GM19438 (cell line): ENCODE data around the gene ADAMTS2.

Source experiments
- ATAC-seq: cut with Tn5 transposase; IDR thresholded peaks from one replicate; pipeline ENCODE4 v1.9.1; 2021; ENCODE audit warnings: low read depth; ENCODE audit not compliant: unreplicated experiment

Gene ADAMTS2

GRCh38 chr5:179345433-179346321 is at the start of gene ADAMTS2:
ADAMTS2 (minus strand) TSS chr5:179345461; CDS start chr5:179345328, 133 bp downstream.
- ATAC-seq = no peak

DNA sequence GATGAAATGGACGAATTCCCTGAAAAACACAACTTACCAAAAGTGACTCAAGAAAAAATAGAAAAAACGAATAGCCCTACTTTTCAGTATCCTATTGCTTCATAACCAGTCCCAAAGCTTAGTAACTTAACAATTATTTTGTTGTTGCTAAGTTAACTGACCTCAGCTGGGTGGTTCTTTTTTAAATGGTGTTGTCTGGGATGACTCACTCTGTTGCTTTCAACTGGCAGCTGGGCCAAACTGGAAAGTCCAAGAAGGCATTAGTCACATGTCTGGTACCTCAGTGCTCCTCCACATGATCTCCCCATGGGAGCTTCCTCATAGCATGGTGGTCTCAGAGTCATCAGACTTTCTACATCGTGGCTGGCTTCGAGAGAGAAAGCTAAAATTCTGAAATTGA is 47.8 kb upstream of the ADAMTS2 start:
- ATAC-seq = no peak

GRCh38 chr5:179387151-179388110 is 42.2 kb upstream of the ADAMTS2 start:
- ATAC-seq = no peak

DNA sequence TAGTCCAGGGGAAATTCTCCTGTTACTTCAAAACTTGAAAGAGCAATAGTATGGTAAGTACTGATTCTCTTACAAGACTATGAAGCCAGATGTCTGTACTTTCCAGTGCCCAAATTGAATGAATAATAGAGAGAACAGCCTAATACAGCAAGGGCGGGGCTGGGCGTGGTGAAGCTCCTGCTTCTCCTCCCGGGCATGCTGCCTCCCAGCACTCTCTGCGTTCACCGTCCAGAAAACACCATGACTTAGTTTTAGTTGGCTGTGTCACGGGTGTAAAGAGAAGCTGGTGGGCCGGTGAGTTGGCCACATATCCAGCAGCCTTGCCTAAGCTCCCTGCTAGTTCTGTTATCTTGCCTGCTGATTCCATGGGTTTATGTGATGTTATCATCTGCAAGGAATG is 40.7 kb upstream of the ADAMTS2 start:
- no peak for ATAC-seq

- ATAC-seq = no peak
Measured at GRCh38 chr5:179382486-179382885, 37.2 kb upstream of the ADAMTS2 start.

DNA sequence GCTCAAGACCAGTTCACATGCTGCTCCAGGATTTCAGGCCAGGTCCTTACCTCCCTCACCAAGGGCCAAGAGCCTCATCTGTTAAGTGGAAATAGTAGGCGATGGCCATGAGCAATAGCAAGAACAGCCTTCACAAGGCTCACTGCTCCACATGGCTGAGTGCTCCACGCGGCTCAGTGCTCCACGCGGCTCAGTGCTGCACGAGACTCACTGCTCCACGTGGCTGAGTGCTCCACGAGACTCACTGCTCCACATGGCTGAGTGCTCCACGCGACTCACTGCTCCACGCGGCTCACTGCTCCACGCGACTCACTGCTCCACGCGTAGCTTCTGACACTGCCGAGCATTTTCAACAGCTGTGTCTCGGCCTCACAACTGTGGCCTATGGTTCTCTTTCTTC is 36.4 kb upstream of the ADAMTS2 start:
- ATAC-seq = no peak

DNA sequence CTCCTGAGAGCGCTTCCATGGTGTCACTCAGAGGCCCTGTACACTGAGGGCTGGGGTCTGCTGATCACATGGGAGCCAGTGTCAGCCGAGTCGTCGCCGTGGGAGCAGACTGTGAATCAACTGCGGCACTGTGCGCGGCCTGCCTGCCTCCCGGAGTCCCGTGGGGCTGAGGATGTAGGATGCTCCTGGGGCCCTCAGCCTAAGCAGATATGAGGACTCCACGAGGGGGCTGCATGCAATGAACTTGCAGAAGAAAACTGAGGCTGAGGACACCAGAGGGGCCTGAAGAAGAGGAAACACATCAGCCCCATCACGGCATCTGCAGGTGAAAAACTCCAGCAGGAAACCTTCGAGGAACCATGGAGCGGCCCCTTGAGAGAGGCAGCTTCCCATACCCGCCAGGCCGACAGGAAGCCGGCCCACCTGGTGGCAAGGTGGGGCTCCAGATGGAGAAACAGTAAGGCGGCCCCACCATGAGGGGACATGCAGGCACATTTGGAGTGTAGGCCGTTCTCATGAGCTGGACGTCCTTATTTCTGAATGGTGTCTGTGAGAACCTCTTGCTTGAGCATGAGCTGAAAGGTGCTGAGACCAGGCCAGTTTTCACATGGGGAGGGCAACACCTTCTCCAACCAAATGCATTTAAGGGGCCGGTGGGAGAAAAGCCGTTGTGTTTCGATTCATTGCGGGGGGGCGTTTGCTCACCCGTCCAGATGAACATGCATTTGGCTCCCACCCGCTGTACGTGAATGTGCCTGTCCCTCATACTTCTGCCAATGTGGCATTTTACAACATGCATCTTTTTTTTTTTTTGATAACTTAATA is 35.2 kb upstream of the ADAMTS2 start:
- ATAC-seq = no peak

DNA sequence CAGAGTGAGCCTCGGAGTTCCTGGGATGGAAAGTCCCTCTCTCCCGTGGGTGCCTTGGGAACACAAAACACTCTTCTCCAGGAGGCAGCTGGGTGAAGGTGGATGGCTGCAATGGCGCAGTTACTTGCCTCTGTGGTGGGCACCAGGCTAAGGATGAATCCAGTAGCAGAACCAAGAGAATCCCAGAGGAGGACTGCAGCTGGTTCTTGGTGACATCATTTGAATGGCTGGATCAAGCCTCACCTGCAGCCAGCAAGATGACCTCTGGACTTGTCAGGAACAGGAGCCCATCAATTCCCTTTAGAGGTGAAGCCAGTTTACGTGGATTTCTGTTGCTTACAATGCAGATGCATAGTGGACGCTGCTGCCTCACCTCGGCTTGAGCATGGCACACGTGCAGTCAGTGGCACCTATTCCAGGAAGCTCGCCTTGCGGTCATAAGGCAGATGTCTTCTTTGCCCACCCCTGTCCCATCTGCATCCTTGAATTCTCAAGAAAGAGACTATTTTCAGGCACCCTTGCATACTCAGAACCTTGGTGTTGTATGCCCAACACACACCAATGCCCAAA is 34.1 kb upstream of the ADAMTS2 start:
- no peak for ATAC-seq

GRCh38 chr5:179378441-179379271 is 33.4 kb upstream of the ADAMTS2 start:
- no peak for ATAC-seq

DNA sequence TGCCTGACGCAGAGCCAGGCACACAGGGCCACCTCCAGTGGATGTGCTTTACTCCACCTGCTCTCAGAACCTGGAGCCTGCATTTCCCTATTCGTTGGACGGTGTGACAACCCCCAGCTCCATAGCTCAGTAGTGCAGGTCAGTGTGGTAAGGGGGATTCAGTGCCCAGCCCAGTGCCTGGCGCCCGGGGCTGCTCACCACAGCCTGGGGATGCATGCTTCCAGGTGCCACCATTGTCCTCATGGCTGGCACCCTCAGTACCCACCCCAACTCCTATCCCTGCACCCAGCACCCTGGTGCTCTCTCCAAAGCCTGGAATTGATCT is 32.8 kb upstream of the ADAMTS2 start:
- ATAC-seq = no peak

- no peak for ATAC-seq
Measured at GRCh38 chr5:179377421-179378115, 32.3 kb upstream of the ADAMTS2 start.

- no peak for ATAC-seq
Measured at GRCh38 chr5:179376701-179377420, 31.6 kb upstream of the ADAMTS2 start.

- ATAC-seq = no peak
Measured at GRCh38 chr5:179375831-179376365, 30.6 kb upstream of the ADAMTS2 start.

GRCh38 chr5:179375236-179375685 is 30.0 kb upstream of the ADAMTS2 start:
- ATAC-seq = no peak

GRCh38 chr5:179374506-179375235 is 29.4 kb upstream of the ADAMTS2 start:
- no peak for ATAC-seq

DNA sequence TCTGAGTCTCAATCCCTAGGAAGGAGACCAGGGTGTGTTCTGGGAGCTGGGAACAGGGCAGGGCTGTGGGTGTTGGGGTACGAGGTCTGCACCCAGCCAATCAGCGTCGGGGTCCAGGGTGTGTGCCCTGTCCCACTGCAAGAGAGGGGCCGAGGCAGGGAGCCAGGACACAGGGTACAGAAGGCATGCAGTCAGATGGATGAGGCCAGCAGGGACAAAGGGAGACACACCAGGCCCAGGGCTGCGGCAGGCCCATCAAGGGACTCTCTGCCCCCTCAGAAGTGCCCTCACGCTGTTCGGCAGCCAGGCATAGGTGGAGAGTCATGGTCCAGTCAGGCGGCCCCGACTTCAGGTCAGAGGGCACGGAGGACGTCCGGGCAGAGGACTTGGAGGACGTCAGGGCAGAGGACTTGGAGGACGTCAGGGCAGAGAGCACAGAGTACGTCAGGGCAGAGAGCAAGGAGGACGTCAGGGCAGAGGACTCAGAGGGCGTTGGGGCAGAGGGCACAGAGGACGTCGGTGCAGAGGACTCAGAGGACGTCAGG is 28.8 kb upstream of the ADAMTS2 start:
- no peak for ATAC-seq
